ENCODE data around the gene BTBD7. TPM values are rescaled to one million over a fixed set of nuclear protein-coding genes. Genes with fewer than 3 reads are reported as not detected.

The BTBD7 gene, protein sequence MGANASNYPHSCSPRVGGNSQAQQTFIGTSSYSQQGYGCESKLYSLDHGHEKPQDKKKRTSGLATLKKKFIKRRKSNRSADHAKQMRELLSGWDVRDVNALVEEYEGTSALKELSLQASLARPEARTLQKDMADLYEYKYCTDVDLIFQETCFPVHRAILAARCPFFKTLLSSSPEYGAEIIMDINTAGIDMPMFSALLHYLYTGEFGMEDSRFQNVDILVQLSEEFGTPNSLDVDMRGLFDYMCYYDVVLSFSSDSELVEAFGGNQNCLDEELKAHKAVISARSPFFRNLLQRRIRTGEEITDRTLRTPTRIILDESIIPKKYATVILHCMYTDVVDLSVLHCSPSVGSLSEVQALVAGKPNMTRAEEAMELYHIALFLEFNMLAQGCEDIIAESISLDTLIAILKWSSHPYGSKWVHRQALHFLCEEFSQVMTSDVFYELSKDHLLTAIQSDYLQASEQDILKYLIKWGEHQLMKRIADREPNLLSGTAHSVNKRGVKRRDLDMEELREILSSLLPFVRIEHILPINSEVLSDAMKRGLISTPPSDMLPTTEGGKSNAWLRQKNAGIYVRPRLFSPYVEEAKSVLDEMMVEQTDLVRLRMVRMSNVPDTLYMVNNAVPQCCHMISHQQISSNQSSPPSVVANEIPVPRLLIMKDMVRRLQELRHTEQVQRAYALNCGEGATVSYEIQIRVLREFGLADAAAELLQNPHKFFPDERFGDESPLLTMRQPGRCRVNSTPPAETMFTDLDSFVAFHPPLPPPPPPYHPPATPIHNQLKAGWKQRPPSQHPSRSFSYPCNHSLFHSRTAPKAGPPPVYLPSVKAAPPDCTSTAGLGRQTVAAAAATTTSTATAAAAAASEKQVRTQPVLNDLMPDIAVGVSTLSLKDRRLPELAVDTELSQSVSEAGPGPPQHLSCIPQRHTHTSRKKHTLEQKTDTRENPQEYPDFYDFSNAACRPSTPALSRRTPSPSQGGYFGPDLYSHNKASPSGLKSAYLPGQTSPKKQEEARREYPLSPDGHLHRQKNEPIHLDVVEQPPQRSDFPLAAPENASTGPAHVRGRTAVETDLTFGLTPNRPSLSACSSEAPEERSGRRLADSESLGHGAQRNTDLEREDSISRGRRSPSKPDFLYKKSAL
- 10 to 100 TPM; 21.9 to 30.5 TPM for total RNA-seq

DNA sequence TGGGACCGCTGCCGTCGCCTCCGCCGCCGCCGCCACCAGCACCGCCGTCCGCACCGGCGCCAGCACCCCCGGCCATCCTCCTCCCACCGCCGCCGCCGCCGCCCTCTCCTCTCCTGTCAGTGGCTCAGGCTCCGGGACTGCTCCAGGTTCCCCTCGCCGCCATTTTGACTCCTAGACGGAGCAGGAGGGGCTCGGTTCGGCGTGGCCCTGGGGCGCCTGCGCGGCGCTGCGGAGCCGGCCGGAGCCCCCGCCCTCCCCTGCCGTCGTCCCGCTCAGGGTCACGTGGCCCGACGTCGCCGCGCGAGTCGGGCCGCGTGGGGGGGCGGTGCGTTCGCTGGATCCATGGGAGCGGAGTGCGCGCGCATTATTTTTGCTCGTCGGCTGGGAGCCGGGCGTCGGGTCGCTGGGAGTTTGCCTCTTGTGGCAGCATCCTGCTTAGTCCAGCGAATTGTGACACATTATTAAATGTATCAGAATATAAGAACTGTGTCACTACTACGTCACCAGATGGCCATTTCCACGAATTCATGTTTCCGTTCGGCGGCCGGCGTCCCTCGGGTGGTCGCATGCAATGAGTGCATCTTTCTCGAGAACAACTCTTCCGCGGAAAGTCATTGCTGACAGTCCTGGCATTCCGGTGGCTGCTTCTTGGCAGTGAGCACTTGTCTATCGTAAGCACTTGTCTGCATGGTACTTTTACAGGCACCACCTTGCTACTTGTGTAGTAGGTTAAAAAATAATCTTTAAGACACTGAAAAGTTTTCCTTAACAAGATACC is at the start of gene BTBD7:
Gene BTBD7, minus strand, starts transcription at position 184 of the 778 bp plus-strand sequence. CDS start 36,985 bp downstream, outside the sequence.
- H3K4me3 ChIP-seq: peak within 1 kb of the TSS; percentile 77
- H3K36me3 ChIP-seq: no peaks in the 10 kb centered on the region
- peak within 1 kb of the TSS; percentile 88 to 92 for H3K27ac ChIP-seq
- no peaks in the 10 kb centered on the region for H3K27me3 ChIP-seq (replicated peaks; ENCODE audit: insufficient read depth)
- H3K4me1 ChIP-seq (ENCODE audit: control insufficient read depth in 1 of 2, low read depth in 2 of 2): peaks cover 0 to 36% of the 10 kb centered on the region in 2 donors
- no peaks in the 10 kb centered on the region for H3K9me3 ChIP-seq
- DNase-seq (ENCODE audit: low spot score) (peak; percentile 80), ATAC-seq (ENCODE audit: insufficient number of reproducible peaks, low FRiP score, low read depth) (peak; percentile 89)
- TF ChIP-seq, protein P1, sequence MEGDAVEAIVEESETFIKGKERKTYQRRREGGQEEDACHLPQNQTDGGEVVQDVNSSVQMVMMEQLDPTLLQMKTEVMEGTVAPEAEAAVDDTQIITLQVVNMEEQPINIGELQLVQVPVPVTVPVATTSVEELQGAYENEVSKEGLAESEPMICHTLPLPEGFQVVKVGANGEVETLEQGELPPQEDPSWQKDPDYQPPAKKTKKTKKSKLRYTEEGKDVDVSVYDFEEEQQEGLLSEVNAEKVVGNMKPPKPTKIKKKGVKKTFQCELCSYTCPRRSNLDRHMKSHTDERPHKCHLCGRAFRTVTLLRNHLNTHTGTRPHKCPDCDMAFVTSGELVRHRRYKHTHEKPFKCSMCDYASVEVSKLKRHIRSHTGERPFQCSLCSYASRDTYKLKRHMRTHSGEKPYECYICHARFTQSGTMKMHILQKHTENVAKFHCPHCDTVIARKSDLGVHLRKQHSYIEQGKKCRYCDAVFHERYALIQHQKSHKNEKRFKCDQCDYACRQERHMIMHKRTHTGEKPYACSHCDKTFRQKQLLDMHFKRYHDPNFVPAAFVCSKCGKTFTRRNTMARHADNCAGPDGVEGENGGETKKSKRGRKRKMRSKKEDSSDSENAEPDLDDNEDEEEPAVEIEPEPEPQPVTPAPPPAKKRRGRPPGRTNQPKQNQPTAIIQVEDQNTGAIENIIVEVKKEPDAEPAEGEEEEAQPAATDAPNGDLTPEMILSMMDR (IDR thresholded peaks at IDR 0.05): no peak

DNA sequence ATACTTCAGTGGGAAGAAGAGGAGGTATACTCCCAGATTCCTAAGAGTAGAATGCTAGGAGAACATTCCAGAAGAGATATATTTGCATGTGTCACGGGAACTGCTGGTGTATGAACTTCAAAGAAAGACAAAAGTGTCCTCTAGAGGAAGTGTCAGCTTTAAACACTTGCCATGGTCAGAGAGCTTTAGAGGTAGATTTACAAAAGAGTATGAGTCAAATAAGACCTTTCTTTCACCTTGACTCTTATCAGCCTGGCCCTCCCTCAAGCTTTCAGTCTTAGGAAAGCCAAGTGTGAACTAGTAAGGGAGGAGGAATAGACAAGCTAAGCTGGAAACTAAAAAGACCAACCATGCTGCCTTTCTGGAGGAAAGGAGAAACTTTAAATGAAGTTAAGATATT is 48.8 kb upstream of the BTBD7 start:
- H3K27ac ChIP-seq: no peak overlapping the region
- DNase-seq (ENCODE audit: low spot score) (no peak), ATAC-seq (ENCODE audit: insufficient number of reproducible peaks, low FRiP score, low read depth) (no peak)
- H3K9me3 ChIP-seq: no peaks in the 10 kb centered on the region
- H3K36me3 ChIP-seq: no peaks in the 10 kb centered on the region
- no peak overlapping the region for H3K4me3 ChIP-seq
- no peaks in the 10 kb centered on the region for H3K4me1 ChIP-seq (ENCODE audit: control insufficient read depth in 1 of 2, low read depth in 2 of 2)
- TF ChIP-seq, protein P1 (IDR thresholded peaks at IDR 0.05): no peak
- H3K27me3 ChIP-seq (replicated peaks; ENCODE audit: insufficient read depth): no peaks in the 10 kb centered on the region

DNA sequence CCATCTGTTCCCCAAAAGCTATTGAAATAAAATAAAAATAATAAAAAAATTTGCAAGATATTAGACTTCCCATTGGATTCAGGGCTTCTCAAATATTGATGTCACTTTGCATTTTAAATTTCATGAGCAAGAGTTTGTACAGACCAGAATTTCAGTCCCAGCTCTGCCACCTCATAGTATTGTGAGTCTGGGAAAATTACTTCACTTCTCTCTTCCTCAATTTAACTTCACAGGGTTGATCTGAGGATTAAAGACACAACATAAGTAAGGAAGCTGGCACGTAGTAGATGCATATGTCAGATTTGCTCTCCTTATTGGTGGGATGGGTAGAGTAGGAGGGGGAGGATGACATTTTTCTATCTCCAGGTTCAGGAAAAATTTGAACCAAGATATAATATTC is 47.0 kb upstream of the BTBD7 start:
- Histone ChIP-seq H3K27ac (no peak overlapping the region), H3K27me3 (replicated peaks; ENCODE audit: insufficient read depth) (no peaks in the 10 kb centered on the region), H3K9me3 (no peaks in the 10 kb centered on the region), H3K4me1 (ENCODE audit: control insufficient read depth in 1 of 2, low read depth in 2 of 2) (no peaks in the 10 kb centered on the region), H3K36me3 (no peaks in the 10 kb centered on the region), H3K4me3 (no peak overlapping the region)
- DNase-seq (ENCODE audit: low spot score) (no peak), ATAC-seq (ENCODE audit: insufficient number of reproducible peaks, low FRiP score, low read depth) (no peak)
- TF ChIP-seq, protein P1 (IDR thresholded peaks at IDR 0.05): no peak

DNA sequence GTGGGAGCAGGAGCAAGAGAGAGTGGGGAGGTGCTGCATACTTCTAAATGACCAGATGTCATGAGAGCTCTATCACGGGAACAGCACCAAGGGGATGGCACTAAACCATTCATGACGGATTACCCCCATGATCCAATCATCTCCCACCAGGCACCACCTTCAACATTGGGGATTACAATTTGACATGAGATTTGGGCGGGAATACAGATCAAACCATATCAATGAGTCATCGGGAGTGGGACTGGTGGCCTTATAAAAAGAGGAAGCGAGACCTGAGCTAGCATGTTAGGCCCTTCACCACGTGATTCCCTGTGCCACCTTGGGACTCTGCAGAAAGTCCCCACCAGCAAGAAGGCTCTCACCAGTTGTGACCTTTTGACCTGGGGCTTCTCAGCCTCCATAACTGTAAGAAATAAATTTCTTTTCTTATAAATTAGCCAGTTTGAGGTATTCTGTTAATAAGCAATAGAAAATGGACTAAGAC is 42.9 kb upstream of the BTBD7 start:
- Histone ChIP-seq H3K9me3 (peaks cover 4% of the 10 kb centered on the region), H3K4me1 (ENCODE audit: control insufficient read depth in 1 of 2, low read depth in 2 of 2) (no peaks in the 10 kb centered on the region), H3K4me3 (no peak overlapping the region), H3K36me3 (no peaks in the 10 kb centered on the region), H3K27me3 (replicated peaks; ENCODE audit: insufficient read depth) (no peaks in the 10 kb centered on the region), H3K27ac (no peak overlapping the region)
- DNase-seq (ENCODE audit: low spot score) (no peak), ATAC-seq (ENCODE audit: insufficient number of reproducible peaks, low FRiP score, low read depth) (no peak)
- TF ChIP-seq, protein P1 (IDR thresholded peaks at IDR 0.05): no peak

All from thoracic aorta (tissue), 2 donors.